Superior temporal gyrus (tissue), 1 donor: ENCODE measurements around the gene S100P.

Experiments
- DNase-seq: peaks from one replicate; pipeline ENCODE4 v3.0.0-alpha.2; 2016; ENCODE audit errors: extremely low spot score

The S100P gene

DNA sequence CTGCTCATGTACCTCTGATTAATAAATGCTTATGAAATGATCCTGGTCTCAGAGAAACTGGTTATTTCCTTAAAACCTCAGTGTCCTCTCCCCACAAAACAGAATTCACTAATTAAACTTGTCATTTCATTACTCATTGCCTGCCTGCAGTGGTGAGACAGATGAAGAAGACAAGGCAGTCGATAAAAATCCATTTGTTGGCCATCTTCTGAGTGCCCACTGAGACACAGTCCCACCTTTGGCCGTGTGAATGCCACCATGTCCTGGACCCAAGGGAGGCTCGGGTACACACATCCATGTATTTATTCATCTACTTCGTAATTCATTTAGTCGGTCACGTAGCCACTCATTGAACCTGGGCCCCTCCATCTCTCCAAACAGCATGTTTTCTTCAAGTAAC, 3.5 kb downstream of the S100P start:
- no peak for DNase-seq

GRCh38 chr4:6699388-6699787, 5.7 kb downstream of the S100P start:
- no peak for DNase-seq

- no peak for DNase-seq
Measured at GRCh38 chr4:6699903-6700302, 6.2 kb downstream of the S100P start.

DNA sequence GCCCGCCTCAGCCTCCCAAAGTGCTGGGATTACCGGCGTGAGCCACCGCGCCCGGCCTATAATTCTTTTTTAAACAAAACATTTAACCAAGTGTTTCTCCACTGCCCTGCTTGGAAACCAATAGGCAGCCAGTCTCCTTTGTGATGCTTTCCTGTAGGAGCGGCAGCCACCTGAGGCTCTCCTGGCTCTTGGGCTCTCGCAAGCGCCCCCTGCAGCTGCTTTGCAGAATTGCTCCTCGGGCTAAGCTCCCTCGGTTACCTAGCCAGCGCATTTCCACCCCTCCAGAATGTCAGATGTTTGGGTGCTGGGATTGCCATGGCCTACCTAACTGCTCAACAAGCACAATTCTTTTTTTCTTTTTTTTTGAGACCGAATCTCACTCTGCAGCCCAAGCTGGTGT, 7.7 kb downstream of the S100P start:
- DNase-seq = no peak

DNA sequence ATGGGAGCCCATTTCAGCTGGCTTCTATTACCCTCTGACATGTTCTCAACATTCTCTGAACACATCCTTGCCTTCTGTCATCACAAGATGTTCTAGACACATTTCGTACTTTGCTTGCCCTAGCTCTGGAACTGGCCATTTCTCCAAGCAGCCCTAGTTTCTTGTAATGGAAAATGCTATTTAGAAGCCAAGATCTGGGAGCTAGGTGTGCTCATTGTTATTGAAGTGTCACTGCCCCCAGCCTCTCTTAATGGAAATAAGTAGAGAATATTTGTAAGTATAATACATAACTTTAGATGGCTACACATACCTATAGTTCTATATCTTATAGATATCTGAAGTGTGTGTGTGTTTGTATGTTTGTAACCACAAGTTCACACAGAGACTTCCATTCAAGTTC, 9.1 kb downstream of the S100P start:
- DNase-seq = no peak

DNA sequence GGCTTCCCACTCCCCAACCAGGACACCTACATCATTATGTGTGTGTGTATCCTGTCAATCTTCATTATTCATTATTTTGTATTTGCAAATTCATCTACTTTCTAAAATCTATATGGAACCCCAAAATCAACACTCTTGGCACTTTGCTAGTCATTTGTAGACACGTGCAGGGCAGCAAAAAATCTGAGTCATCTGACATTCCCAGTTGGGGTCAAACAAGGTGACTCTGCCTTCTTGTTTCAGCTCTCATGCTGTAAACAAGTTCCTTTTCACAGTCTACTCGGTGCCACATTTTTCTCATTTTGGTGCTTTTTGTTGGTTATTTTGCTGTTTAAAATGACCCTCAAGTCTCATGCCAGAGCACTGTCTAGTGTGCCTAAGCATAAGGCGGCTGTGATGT, 10.1 kb downstream of the S100P start:
- no peak for DNase-seq

- no peak for DNase-seq
Measured at GRCh38 chr4:6705646-6706045, 12.0 kb downstream of the S100P start.

- no peak for DNase-seq
Measured at GRCh38 chr4:6706173-6706572, 12.5 kb downstream of the S100P start.

DNA sequence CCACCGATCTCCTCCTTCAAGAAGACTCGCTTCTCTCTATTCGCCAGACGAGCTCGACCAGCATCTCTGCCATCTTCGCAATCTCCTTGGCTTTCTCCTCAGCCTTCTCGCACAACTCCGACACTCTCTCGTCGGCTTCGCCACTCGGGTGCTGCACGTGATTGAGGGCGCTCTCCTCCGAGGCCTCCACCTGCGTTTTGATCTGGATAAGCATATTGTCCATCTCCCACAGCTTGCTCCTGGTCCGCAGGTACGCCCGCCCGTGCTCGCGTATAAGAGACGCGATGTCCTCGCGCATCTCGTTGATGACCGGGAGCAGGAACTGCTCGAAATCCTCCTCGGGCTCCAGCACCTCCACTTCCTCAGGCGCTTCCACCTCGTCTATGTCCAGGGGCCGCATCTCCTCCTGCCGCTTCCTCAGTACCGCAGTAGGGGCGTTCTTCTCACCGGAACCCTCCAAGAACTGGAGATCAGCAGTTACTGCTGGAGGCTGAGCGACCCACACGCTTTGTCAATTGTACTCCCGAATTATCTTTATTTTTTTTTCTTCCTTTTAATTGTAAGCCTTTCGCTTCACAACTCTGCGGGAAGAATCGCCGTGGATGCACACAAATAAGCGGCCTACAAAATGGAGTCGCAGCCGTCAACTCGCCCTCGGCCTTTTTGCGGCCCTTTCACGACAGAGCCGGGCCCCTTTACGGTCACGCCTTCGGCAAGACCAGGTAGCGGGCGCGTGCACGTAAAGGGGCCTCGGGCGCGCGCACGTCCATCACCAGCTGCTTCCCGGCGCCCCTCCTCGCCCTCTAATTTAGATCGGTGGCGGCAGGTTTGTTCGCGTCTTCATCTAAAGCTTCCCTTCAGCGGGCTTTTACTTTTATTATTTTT, 15.8 kb downstream of the S100P start, which contains the start of gene MRFAP1L1:
TSS of gene MRFAP1L1 (minus strand) at position 636 of the 885 bp plus-strand sequence. CDS start at position 400, 236 bp downstream.
- peak; percentile 98 for DNase-seq

GRCh38 chr4:6710282-6710681, 16.6 kb downstream of the S100P start:
- no peak for DNase-seq

- no peak for DNase-seq
Measured at GRCh38 chr4:6710996-6711395, 17.3 kb downstream of the S100P start.

- DNase-seq = no peak
Measured at GRCh38 chr4:6714954-6715353, 21.3 kb downstream of the S100P start.

DNA sequence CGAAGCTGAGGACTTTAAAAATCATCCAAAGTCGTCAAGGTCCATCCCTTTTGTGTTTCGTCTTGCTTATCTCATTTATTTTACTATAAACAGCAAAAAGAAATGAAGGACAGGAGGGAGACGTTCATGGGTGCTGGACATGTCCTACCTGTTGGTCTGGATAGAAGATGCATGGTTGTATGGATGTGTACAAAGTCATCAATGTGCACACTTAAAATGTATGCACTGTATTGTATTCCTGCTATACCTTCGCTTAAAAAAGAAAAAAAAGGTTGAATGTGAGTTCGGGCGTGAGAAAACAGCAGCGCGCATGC, 22.0 kb downstream of the S100P start:
- DNase-seq = no peak

DNA sequence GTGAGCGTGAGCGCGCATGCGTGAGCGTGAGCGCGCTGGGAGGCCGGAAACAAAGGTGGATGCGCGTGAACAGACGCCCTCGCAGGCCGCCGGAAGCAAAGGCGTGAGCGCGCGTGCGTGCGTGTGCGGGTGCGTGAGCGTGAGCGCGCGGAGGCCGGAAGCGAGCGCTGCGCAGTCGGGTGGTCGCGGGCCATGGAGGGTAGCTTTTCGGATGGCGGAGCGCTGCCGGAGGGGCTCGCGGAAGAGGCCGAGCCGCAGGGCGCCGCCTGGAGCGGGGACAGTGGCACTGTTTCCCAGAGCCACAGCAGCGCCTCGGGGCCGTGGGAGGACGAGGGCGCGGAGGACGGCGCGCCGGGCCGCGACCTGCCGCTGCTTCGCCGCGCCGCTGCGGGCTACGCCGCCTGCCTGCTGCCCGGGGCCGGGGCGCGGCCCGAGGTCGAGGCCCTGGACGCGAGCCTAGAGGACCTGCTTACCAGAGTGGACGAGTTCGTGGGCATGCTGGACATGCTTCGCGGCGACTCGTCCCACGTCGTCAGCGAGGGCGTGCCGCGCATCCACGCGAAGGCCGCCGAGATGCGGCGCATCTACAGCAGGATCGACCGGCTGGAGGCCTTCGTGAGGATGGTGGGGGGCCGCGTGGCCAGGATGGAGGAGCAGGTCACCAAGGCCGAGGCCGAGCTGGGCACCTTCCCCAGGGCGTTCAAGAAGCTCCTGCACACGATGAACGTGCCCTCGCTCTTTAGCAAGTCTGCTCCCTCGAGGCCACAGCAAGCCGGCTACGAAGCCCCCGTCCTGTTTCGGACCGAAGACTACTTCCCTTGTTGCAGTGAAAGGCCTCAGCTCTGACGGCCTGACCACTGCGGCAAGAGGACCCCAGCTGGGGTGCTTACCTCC, 22.6 kb downstream of the S100P start, which contains the start of gene BLOC1S4:
TSS of gene BLOC1S4 (plus strand) at position 157 of the 894 bp plus-strand sequence. CDS start at position 193, 36 bp downstream.
- DNase-seq = peak; percentile 93

DNA sequence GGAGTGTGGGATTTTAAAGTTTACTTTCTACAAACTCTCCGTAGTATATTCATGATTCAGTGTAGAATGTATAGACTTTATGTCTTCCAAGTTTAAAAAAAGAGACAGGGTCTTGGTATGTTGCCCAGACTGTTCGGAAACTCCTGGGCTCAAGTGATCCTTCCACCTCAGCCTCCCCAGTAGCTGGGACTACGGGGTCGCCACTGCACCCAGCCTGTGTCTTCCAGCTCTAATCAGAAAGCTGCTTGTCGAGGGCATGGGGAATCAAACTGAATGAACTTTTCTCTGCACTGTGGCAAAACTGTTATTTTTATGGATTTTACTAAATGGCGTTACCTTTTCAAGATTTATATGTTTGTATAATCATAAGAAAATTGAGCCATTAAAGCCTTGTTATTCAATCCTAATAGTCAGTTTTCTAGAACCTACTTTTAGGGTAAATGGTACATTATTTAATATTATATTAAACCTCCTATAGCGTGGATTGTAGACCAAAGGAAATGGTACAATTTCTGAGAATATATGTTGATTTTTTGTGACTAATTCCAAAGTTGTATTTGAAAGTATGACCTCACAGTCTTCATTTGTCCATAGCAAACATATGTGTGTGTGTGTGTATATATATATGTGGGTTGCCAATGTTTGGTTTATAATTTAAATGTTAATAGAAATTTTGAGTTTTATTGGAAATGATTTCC, 23.4 kb downstream of the S100P start:
- DNase-seq = no peak

GRCh38 chr4:6718932-6719610, 25.4 kb downstream of the S100P start:
- no peak for DNase-seq

GRCh38 chr4:6719611-6720179, 26.0 kb downstream of the S100P start:
- DNase-seq = no peak

DNA sequence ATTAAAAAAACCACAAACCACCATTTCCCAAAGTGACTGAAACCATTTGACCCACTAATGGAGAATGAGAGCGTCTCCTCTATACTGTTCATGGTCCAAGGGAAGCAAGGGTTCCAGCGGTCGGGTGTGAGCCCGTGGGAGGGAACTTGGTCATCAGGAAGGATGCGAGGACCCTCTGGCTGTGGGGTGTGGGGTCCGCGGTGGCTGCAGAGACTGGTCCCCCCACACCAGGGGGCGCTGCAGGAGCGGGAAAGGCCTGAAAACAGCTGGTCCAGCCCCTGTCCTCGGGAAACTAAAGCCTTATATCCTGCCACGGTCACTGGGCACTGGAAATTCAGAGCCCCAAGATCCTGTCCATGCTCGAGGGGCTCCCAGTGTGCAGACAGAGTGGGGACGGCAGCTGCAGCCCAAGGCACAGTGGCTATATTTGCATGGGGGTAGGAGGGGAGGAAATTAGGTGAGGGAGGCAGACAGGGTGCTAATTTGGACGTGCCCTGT, 26.6 kb downstream of the S100P start:
- peak; percentile 91 for DNase-seq

GRCh38 chr4:6721121-6721520, 27.4 kb downstream of the S100P start:
- DNase-seq = no peak

GRCh38 chr4:6722891-6723290, 29.2 kb downstream of the S100P start:
- no peak for DNase-seq

GRCh38 chr4:6723851-6724250, 30.2 kb downstream of the S100P start:
- DNase-seq = no peak
